HG03378 (cell line): Measurements from ENCODE around the gene MIF4GD.
A peak's percentile ranks its signal among the peaks of the same experiment; 100 is the strongest.
"Not testable (repeated sequence)": the region's sequence is repeated elsewhere in the genome, so short reads cannot be mapped to it uniquely, and the experiment has no call there.

Experiments used
- ATAC-seq: cut with Tn5 transposase; IDR thresholded peaks from one replicate; pipeline ENCODE4 v1.9.1; 2021; ENCODE audit warnings: mild to moderate bottlenecking, moderate library complexity; ENCODE audit not compliant: unreplicated experiment

MIF4GD gene

GRCh38 chr17:75289115-75289831 lies 18.2 kb upstream of the MIF4GD start, which contains the start of gene SLC25A19:
SLC25A19 (minus strand) TSS chr17:75289433; CDS start chr17:75286764, 2,669 bp downstream.
- peak; percentile 91 for ATAC-seq

- ATAC-seq, result peak; percentile 15
These were observed 17.7 kb upstream of the MIF4GD start for GRCh38 chr17:75288770-75289114.

GRCh38 chr17:75288359-75288758 lies 17.3 kb upstream of the MIF4GD start:
- no peak for ATAC-seq

- no peak for ATAC-seq
These were observed 16.2 kb upstream of the MIF4GD start for GRCh38 chr17:75287221-75287620.

- no peak for ATAC-seq
These were observed 14.1 kb upstream of the MIF4GD start for GRCh38 chr17:75285123-75285522.

GRCh38 chr17:75280189-75280588 lies 9.2 kb upstream of the MIF4GD start:
- not testable (repeated sequence) for ATAC-seq

GRCh38 chr17:75277664-75278071 lies 6.6 kb upstream of the MIF4GD start:
- ATAC-seq, result no peak

- ATAC-seq, result no peak
These were observed 3.1 kb upstream of the MIF4GD start for GRCh38 chr17:75273977-75274708.

GRCh38 chr17:75272848-75273184 lies 1.8 kb upstream of the MIF4GD start:
- ATAC-seq, result no peak

- ATAC-seq, result no peak
These were observed 1.2 kb upstream of the MIF4GD start for GRCh38 chr17:75271955-75272847.

GRCh38 chr17:75271233-75271954 lies 363 bp upstream of the MIF4GD start:
- ATAC-seq, result no peak

GRCh38 chr17:75270218-75270965 lies 639 bp downstream of the MIF4GD start:
- no peak for ATAC-seq

GRCh38 chr17:75269844-75270217 lies 1.2 kb downstream of the MIF4GD start:
- no peak for ATAC-seq

- no peak for ATAC-seq
These were observed 3.4 kb downstream of the MIF4GD start for GRCh38 chr17:75267411-75268232.

- no peak for ATAC-seq
These were observed 3.9 kb downstream of the MIF4GD start for GRCh38 chr17:75267153-75267410.

- ATAC-seq, result no peak
These were observed 4.5 kb downstream of the MIF4GD start for GRCh38 chr17:75266316-75267152.

GRCh38 chr17:75265614-75266315 lies 5.3 kb downstream of the MIF4GD start:
- no peak for ATAC-seq

GRCh38 chr17:75263055-75263454 lies 8.0 kb downstream of the MIF4GD start:
- ATAC-seq, result no peak
